Hindlimb muscle (tissue), 1 donor: ENCODE data around the gene SMARCAL1. TPM values are rescaled to one million over a fixed set of nuclear protein-coding genes. Genes with fewer than 3 reads are reported as not detected.

Source experiments
- DNase-seq: peaks from one replicate; pipeline ENCODE4 v3.0.0-alpha.2; 2013
- polyA plus RNA-seq: library from polyadenylated mRNA; unstranded; fragments of 120-200 nt; gene quantifications from one replicate; pipeline ENCODE4 v1.2.1, GENCODE V29; 2013; ENCODE audit not compliant: insufficient read length

The SMARCAL1 gene
- polyA plus RNA-seq, 1 donor = 19.5 TPM

- no peak for DNase-seq
Observed at GRCh38 chr2:216392945-216393840, 19.1 kb upstream of the SMARCAL1 start.

GRCh38 chr2:216394881-216395280 is 17.4 kb upstream of the SMARCAL1 start:
- DNase-seq = no peak

- DNase-seq = no peak
Observed at GRCh38 chr2:216399621-216400020, 12.7 kb upstream of the SMARCAL1 start.

- DNase-seq = no peak
Observed at GRCh38 chr2:216402751-216403150, 9.5 kb upstream of the SMARCAL1 start.

GRCh38 chr2:216404010-216404618 is 8.2 kb upstream of the SMARCAL1 start:
- DNase-seq = no peak

- no peak for DNase-seq
Observed at GRCh38 chr2:216405588-216405987, 6.7 kb upstream of the SMARCAL1 start.

GRCh38 chr2:216406826-216407225 is 5.5 kb upstream of the SMARCAL1 start:
- DNase-seq = no peak

GRCh38 chr2:216408426-216409290 is 3.6 kb upstream of the SMARCAL1 start:
- DNase-seq = no peak

- no peak for DNase-seq
Observed at GRCh38 chr2:216410550-216410949, 1.7 kb upstream of the SMARCAL1 start.

- no peak for DNase-seq
Observed at GRCh38 chr2:216413882-216414281, 1.6 kb downstream of the SMARCAL1 start.

GRCh38 chr2:216414772-216415319 is 2.6 kb downstream of the SMARCAL1 start:
- no peak for DNase-seq

GRCh38 chr2:216415541-216415940 is 3.3 kb downstream of the SMARCAL1 start:
- peak; percentile 75 for DNase-seq

- no peak for DNase-seq
Observed at GRCh38 chr2:216416571-216417307, 4.5 kb downstream of the SMARCAL1 start.

- DNase-seq = peak; percentile 27
Observed at GRCh38 chr2:216418981-216419380, 6.7 kb downstream of the SMARCAL1 start.

GRCh38 chr2:216420367-216421101 is 8.2 kb downstream of the SMARCAL1 start:
- DNase-seq = peak; percentile 27

GRCh38 chr2:216423071-216423470 is 10.8 kb downstream of the SMARCAL1 start:
- DNase-seq = no peak

GRCh38 chr2:216424274-216424673 is 12.0 kb downstream of the SMARCAL1 start:
- no peak for DNase-seq

GRCh38 chr2:216425008-216425787 is 12.9 kb downstream of the SMARCAL1 start:
- no peak for DNase-seq

- no peak for DNase-seq
Observed at GRCh38 chr2:216426166-216426777, 14.0 kb downstream of the SMARCAL1 start.

GRCh38 chr2:216426938-216427337 is 14.7 kb downstream of the SMARCAL1 start:
- no peak for DNase-seq
